Measurements from ENCODE around the gene INPP5A.

DNA sequence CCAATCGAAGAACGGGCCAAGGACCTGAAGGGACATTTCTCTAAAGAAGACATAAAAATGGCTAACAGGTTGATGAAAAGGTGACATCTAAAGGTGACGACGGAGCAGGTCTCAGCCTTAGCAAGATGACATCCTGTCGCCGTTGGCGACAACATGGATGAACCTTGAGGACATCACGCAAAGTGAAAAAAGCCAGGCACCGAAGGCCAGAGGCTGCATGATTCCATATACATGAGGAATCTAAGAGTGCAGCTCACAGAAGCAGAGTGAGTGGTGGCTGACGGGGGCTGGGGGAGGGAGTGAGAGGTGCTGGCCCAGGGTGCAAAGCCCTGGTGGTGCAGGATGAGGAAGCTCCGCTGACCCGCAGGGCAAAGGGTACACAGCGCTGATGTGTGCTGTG, 282.5 kb downstream of the INPP5A start:
- TF ChIP-seq CTCF (IDR thresholded peaks at IDR 0.05) (no peak), EP300 (IDR thresholded peaks at IDR 0.05) (no peak), POLR2A (IDR thresholded peaks at IDR 0.05) (no peak), POLR2AphosphoS5 (IDR thresholded peaks at IDR 0.05) (no peak)

All from sigmoid colon (tissue), 4 donors.